Activated naive CD8-positive, alpha-beta T cell treated with anti-CD3 and anti-CD28 coated beads, Interleukin-2, amount 10 ng/mL, durations not matched to agents 7 days and 5 days (primary cell): ENCODE measurements around the gene TMEM181. TPM values are rescaled to one million over a fixed set of nuclear protein-coding genes. Genes with fewer than 3 reads are reported as not detected.
"Not testable (repeated sequence)": the region's sequence is repeated elsewhere in the genome, so short reads cannot be mapped to it uniquely, and the experiment has no call there.

Experiments
- ATAC-seq: fragments of 150-1000 bp; cut with Tn5 transposase; one replicate; pipeline ENCODE4 v1.10.0; 2021; ENCODE audit warnings: low read depth, moderate library complexity
- POLR2A ChIA-PET: fragments of 350-600 bp; sonication (Branson Sonifier 250); formaldehyde crosslinking; loops from one replicate; lab custom pipeline; 2021; ENCODE audit warnings: antibody characterized with exemption; lab: Charles Lee
- DNase-seq: peaks from one replicate; pipeline ENCODE4 v3.0.0; 2021
- H3K27ac Mint-ChIP-seq: one replicate; pipeline ENCODE4 v1.8.0; 2022; ENCODE audit warnings: mild to moderate bottlenecking, mixed read lengths
- H3K27me3 Mint-ChIP-seq: one replicate; pipeline ENCODE4 v1.8.0; 2022; ENCODE audit warnings: mild to moderate bottlenecking, moderate library complexity, mixed read lengths
- H3K36me3 Mint-ChIP-seq: one replicate; pipeline ENCODE4 v1.8.0; 2021; ENCODE audit warnings: mild to moderate bottlenecking, mixed read lengths
- H3K4me1 Mint-ChIP-seq: one replicate; pipeline ENCODE4 v1.8.0; 2021; ENCODE audit warnings: mixed read lengths
- H3K4me3 Mint-ChIP-seq: one replicate; pipeline ENCODE4 v1.8.0; 2022; ENCODE audit warnings: mild to moderate bottlenecking, moderate library complexity, mixed read lengths
- H3K9me3 Mint-ChIP-seq: one replicate; pipeline ENCODE4 v1.8.0; 2021; ENCODE audit warnings: mixed read lengths
- total RNA-seq, 2 experiments: library from RNA; stranded (reverse); gene quantifications; one replicate each; pipeline ENCODE4 v1.2.3, GENCODE V29; 2021

Gene TMEM181
- 10 to 100 TPM; 16.8 to 17.7 TPM for total RNA-seq

- H3K4me1 Mint-ChIP-seq, result peaks cover 35% of the 10 kb centered on the region
- H3K4me3 Mint-ChIP-seq, result peak within 1 kb of the TSS; percentile 90
- POLR2A ChIA-PET, result interaction anchor here (0.7 to 2.7 kb wide), 6 partner anchors 8 to 371 kb away, joined by 3 to 17 read pairs (median 4); no protein-coding TSS in a partner anchor
- no peaks in the 10 kb centered on the region for H3K9me3 Mint-ChIP-seq
- H3K27ac Mint-ChIP-seq, result peak within 1 kb of the TSS; percentile 89
- peaks cover 5% of the 10 kb centered on the region for H3K27me3 Mint-ChIP-seq
- DNase-seq, result peak; percentile 93
- ATAC-seq, result peak; percentile 87
- peaks cover 3% of the 10 kb centered on the region for H3K36me3 Mint-ChIP-seq
Measured at GRCh38 chr6:158559895-158560835, at the start of gene TMEM181. Gene TMEM181 (plus strand): TSS chr6:158560091. CDS start chr6:158560225, 134 bp downstream.

DNA sequence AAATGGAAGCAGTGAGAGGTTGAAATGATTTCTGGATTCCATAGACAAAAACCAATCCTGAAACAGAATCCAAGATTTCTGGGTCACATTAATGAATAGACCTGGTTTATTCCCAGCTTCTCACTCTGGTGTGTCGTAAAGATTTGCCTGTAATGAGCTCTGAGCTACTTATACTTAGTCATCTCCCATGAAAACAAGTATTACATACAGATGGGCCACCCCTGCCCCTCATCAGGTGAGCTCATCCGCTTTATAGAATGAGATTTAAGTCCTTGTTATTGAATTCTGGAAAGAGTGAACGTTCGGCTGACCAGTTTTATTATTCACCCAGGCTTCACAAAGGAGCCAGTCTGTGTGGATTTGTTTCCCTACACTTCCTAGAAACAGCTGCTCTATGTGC is 47.1 kb upstream of the TMEM181 start:
- peaks cover 27% of the 10 kb centered on the region for H3K4me1 Mint-ChIP-seq
- H3K4me3 Mint-ChIP-seq, result no peak overlapping the region
- POLR2A ChIA-PET, result no interaction called here
- DNase-seq (no peak), ATAC-seq (no peak)
- H3K27ac Mint-ChIP-seq, result no peak overlapping the region
- no peaks in the 10 kb centered on the region for H3K36me3 Mint-ChIP-seq
- peaks cover 18% of the 10 kb centered on the region for H3K27me3 Mint-ChIP-seq
- no peaks in the 10 kb centered on the region for H3K9me3 Mint-ChIP-seq

DNA sequence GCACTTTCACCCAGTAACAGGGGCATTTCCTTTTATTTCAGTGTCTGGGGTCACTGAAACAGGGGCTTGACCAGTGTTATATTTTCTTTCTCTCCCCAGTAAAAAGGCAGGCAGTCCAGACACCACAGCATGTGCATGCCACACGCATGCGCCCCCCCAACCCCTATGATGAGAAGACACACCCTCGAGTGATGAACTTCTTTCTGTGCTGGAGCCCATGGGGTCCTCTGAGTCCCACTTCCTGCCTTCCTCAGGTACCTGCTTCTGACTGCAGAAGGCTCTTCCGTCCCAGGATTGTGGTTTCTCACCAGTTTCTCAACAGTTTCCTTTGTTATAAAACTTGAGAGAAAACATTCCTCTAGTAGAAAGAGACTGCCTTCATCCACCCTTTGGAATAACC is 45.7 kb upstream of the TMEM181 start:
- Mint-ChIP-seq H3K4me1 (peaks cover 35% of the 10 kb centered on the region), H3K27ac (peak overlapping the region; percentile 44), H3K36me3 (no peaks in the 10 kb centered on the region), H3K4me3 (peak overlapping the region; percentile 54), H3K9me3 (no peaks in the 10 kb centered on the region), H3K27me3 (peaks cover 20% of the 10 kb centered on the region)
- DNase-seq (no peak), ATAC-seq (peak; percentile 34)
- POLR2A ChIA-PET, result no interaction called here

- DNase-seq (no peak), ATAC-seq (no peak)
- POLR2A ChIA-PET, result no interaction called here
- Mint-ChIP-seq H3K4me3 (no peak overlapping the region), H3K9me3 (no peaks in the 10 kb centered on the region), H3K4me1 (peaks cover 35% of the 10 kb centered on the region), H3K27ac (no peak overlapping the region), H3K36me3 (no peaks in the 10 kb centered on the region), H3K27me3 (peaks cover 24% of the 10 kb centered on the region)
Measured at GRCh38 chr6:158514991-158515390, 44.9 kb upstream of the TMEM181 start.

DNA sequence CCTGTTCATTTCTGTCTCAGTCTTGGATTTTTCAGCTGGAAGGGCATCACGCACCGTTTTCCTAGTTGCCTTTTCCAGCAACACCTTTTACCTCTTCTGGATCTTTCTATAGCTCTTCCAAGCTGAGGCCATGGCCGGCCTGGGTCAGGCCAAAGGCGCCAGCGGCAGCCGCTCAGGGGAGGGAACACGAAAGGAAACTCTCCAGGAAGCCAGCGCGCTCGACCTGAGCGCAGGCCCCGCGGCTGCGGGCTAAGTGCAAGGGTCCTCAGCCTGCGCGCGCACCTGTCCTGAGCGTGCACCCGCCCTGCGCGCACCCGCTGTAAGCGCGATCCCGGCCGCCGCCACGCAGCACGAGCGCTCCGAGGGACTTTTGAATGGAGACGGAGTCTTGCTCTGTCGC is 43.8 kb upstream of the TMEM181 start:
- ATAC-seq (no peak), DNase-seq (no peak)
- H3K27me3 Mint-ChIP-seq, result peaks cover 35% of the 10 kb centered on the region
- POLR2A ChIA-PET, result interaction anchor here (0.6 kb wide), 1 partner anchor 296 kb away, joined by 3 read pairs; no protein-coding TSS in a partner anchor
- H3K27ac Mint-ChIP-seq, result no peak overlapping the region
- no peak overlapping the region for H3K4me3 Mint-ChIP-seq
- H3K9me3 Mint-ChIP-seq, result no peaks in the 10 kb centered on the region
- no peaks in the 10 kb centered on the region for H3K36me3 Mint-ChIP-seq
- H3K4me1 Mint-ChIP-seq, result peaks cover 35% of the 10 kb centered on the region

DNA sequence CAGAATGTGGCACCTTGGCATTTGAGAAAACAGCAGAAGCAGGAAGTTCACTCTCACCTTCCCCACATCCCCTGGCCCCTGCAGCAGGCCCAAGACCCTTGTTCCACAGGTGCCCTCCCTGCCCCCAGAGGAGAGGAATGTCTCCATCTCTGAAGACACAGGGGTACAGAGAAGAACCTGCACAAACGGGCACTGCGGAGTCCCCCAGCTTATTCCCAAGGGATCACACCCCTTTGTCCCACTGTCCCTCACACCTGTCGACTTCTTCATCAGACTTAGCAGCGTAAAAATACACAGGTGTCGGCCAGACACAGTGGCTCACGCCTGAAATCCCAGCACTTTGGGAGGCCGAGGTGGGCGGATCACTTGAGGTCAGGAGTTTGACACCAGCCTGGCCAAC is 42.9 kb upstream of the TMEM181 start:
- no peak for DNase-seq
- no peak overlapping the region for H3K4me3 Mint-ChIP-seq
- peaks cover 35% of the 10 kb centered on the region for H3K4me1 Mint-ChIP-seq
- no peak overlapping the region for H3K27ac Mint-ChIP-seq
- POLR2A ChIA-PET, result no interaction called here
- H3K27me3 Mint-ChIP-seq, result peaks cover 35% of the 10 kb centered on the region
- no peak for ATAC-seq
- no peaks in the 10 kb centered on the region for H3K36me3 Mint-ChIP-seq
- H3K9me3 Mint-ChIP-seq, result no peaks in the 10 kb centered on the region

DNA sequence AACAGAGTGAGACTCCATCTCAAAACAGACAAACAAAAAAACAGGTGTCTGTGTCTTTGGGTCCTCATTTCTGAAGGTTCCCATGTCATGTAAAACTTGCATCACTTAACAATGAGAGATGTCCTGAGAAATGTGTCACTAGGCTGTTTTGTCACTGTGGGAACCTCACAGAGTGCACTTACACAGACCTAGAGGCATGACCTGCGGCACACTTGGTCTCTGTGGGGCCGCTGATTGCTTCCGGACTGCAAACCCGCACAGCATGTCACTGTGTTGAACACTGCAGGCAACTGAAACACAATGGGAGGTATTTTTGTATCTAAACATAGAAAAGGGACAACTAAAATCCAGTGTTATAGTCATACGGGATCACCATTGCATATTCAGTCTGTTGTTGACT is 42.3 kb upstream of the TMEM181 start:
- H3K4me3 Mint-ChIP-seq, result peak overlapping the region; percentile 83
- no peaks in the 10 kb centered on the region for H3K9me3 Mint-ChIP-seq
- H3K36me3 Mint-ChIP-seq, result no peaks in the 10 kb centered on the region
- peaks cover 35% of the 10 kb centered on the region for H3K4me1 Mint-ChIP-seq
- no peak for DNase-seq
- peak; percentile 21 for ATAC-seq
- H3K27ac Mint-ChIP-seq, result peak overlapping the region; percentile 42
- POLR2A ChIA-PET, result no interaction called here
- peaks cover 35% of the 10 kb centered on the region for H3K27me3 Mint-ChIP-seq

DNA sequence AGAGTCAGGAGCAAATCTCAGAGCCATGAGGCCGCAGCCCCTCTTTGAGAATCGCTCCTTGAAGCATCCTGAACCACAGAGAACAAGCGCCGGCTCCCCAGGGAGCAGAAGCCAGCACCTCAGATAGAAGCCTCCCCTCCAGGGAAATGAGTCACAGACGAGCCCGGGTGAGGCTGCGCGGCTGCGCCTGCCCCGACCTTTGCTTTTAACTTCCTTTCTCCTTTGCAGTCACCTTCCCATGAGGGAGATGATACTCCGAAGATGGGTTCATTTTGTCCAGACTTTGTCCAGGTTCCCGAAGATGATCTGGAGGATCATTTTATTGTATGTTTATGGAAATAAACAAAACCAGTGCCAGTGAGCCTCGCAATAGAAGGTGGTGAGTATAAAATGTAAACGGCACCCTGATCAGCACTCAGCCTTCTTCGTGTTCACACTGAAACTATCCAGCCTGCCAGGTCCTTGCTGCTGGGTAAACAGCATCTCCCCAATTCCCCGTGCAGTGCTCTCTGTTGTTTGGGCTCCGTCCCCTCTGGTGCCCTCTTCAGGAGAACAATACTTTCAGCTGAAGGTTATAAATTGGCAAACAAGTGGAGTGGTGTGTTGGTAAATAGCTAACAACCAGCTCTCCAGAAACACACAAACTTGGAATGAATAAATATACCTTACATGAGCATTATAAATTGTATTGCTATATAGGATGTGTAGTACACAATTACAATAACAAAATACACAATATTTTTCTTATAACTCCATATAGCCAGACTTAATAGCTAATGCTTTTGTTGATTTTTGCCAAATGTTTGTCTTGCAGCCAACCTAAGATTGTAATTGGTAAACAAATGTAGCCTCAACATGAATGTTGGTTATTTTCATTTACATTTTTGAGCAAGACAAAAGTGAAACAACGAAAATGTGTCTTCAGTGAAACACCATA is 41.4 kb upstream of the TMEM181 start:
- no peaks in the 10 kb centered on the region for H3K9me3 Mint-ChIP-seq
- H3K27me3 Mint-ChIP-seq, result peaks cover 37% of the 10 kb centered on the region
- peak overlapping the region; percentile 83 for H3K4me3 Mint-ChIP-seq
- POLR2A ChIA-PET, result interaction anchor here (0.6 to 0.8 kb wide), 2 partner anchors 19 to 21 kb away, joined by 3 read pairs; no protein-coding TSS in a partner anchor
- no peaks in the 10 kb centered on the region for H3K36me3 Mint-ChIP-seq
- peak; percentile 53 for DNase-seq
- peaks cover 35% of the 10 kb centered on the region for H3K4me1 Mint-ChIP-seq
- peak overlapping the region; percentile 28 for H3K27ac Mint-ChIP-seq
- ATAC-seq, result peak; percentile 80

DNA sequence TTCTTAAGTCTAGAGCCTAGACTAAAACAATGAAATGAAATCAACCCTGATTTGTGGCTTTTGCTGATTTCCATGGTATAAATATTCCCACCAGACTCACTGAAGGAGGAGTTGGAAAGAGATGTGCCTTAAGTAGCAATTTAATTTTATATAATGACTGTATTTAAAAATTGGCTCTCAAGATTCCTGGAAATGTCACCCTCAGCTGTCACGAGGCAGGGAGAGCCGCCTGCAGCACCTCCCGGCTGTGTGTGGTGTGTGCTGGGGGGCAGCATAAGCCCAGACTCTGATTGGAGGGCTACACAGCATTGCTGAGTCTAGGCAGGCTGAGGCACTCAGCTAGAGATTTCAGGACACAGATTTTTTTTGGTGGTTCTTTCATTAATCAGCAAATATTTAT is 40.6 kb upstream of the TMEM181 start:
- Mint-ChIP-seq H3K4me3 (no peak overlapping the region), H3K27me3 (peaks cover 42% of the 10 kb centered on the region), H3K9me3 (no peaks in the 10 kb centered on the region), H3K27ac (no peak overlapping the region), H3K4me1 (peaks cover 29% of the 10 kb centered on the region), H3K36me3 (no peaks in the 10 kb centered on the region)
- POLR2A ChIA-PET, result interaction anchor here (0.6 kb wide), 1 partner anchor 20 kb away, joined by 3 read pairs; no protein-coding TSS in a partner anchor
- ATAC-seq (no peak), DNase-seq (no peak)

DNA sequence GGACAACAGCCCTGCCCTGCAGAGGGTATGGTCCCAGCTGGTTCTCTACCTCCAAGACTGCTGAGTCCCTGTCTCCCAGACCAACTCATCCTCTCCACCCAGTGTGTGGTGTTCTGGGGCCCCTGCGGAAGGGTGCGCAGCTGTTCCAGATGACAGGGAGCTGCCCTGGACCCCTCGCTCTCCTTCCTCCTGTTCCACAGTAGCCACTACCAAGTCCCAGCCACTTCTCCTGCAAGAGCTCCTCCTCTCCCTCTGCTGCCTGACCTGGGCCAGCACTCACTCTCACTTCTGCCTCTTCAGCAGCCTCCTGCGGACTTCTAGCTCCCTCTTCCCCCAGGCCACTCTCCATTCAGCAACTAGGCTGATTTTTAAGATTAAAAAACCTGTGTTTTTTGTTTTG is 40.1 kb upstream of the TMEM181 start:
- Mint-ChIP-seq H3K4me1 (peaks cover 24% of the 10 kb centered on the region), H3K27ac (no peak overlapping the region), H3K27me3 (peaks cover 44% of the 10 kb centered on the region), H3K36me3 (no peaks in the 10 kb centered on the region), H3K9me3 (no peaks in the 10 kb centered on the region), H3K4me3 (no peak overlapping the region)
- no peak for ATAC-seq
- no peak for DNase-seq
- POLR2A ChIA-PET, result no interaction called here

- peaks cover 48% of the 10 kb centered on the region for H3K27me3 Mint-ChIP-seq
Measured at GRCh38 chr6:158520975-158521374, 38.9 kb upstream of the TMEM181 start.

GRCh38 chr6:158521759-158522158 is 38.1 kb upstream of the TMEM181 start:
- Mint-ChIP-seq H3K9me3 (no peaks in the 10 kb centered on the region), H3K4me1 (peaks cover 13% of the 10 kb centered on the region), H3K4me3 (no peak overlapping the region), H3K27ac (no peak overlapping the region), H3K36me3 (no peaks in the 10 kb centered on the region), H3K27me3 (peaks cover 45% of the 10 kb centered on the region)
- DNase-seq (no peak), ATAC-seq (no peak)
- POLR2A ChIA-PET, result no interaction called here

More at GRCh38 chr6:158520975-158521374, 38.9 kb upstream of the TMEM181 start:
- ATAC-seq, H3K27ac Mint-ChIP-seq, POLR2A ChIA-PET, H3K4me3 Mint-ChIP-seq, DNase-seq, H3K9me3 Mint-ChIP-seq, H3K36me3 Mint-ChIP-seq: not testable (repeated sequence)
- peaks cover 15% of the 10 kb centered on the region for H3K4me1 Mint-ChIP-seq

DNA sequence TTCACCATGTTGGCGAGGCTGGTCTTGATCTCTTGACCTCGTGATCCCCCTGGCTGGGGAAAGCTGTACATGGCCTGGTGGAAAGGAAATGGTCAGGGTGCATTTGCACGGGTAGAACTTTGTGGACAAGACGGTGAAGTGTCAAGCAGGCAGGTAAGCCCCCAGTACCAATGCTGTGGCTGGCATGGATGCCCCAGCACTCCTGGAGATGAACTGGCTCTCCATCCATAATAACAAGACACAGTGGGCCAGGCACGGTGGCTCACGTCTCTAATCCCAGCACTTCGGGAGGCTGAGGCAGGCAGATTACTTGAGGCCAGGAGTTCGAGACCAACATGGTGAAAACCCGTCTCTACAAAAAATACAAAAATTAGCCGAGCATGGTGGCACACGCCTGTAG is 37.3 kb upstream of the TMEM181 start:
- Mint-ChIP-seq H3K27ac (no peak overlapping the region), H3K4me3 (no peak overlapping the region), H3K4me1 (peaks cover 10% of the 10 kb centered on the region), H3K27me3 (peaks cover 45% of the 10 kb centered on the region), H3K36me3 (no peaks in the 10 kb centered on the region), H3K9me3 (no peaks in the 10 kb centered on the region)
- POLR2A ChIA-PET, result no interaction called here
- ATAC-seq (no peak), DNase-seq (no peak)
